Prostate gland (tissue), 2 donors: Measurements from ENCODE around the gene ELOVL3. TPM values are rescaled to one million over a fixed set of nuclear protein-coding genes. Genes with fewer than 3 reads are reported as not detected.

ENCODE experiments used
- DNase-seq: peaks from one replicate; pipeline ENCODE4 v3.0.0-alpha.2; 2019; ENCODE audit warnings: low spot score
- H3K27ac ChIP-seq, 2 donors: fragments of 200-600 bp; sonication (generic); 2 replicates each; pipeline ENCODE4 v1.5.1; 2017 to 2019
- H3K27me3 ChIP-seq: fragments of 200-600 bp; sonication (generic); replicated peaks from 2 replicates; pipeline ENCODE4 v1.5.1; 2019; ENCODE audit not compliant: insufficient read depth
- H3K36me3 ChIP-seq, 2 donors: fragments of 200-600 bp; sonication (generic); 1 replicate in 1 of 2; 2 replicates in 1 of 2; pipeline versions ENCODE4 v1.5.1 to v1.8.1; 2017 to 2019
- H3K4me1 ChIP-seq: fragments of 200-600 bp; sonication (generic); replicated peaks from 2 replicates; pipeline ENCODE4 v1.5.1; 2019
- H3K4me3 ChIP-seq, 2 donors: fragments of 200-600 bp; sonication (generic); 2 replicates each; pipeline ENCODE4 v1.5.1; 2017 to 2019
- H3K9me3 ChIP-seq: fragments of 200-600 bp; sonication (generic); 2 replicates; pipeline ENCODE4 v1.5.1; 2017
- POLR2A ChIP-seq: fragments of 450-650 bp; IDR thresholded peaks from one replicate; pipeline ENCODE4 v1.6.1; 2016; ENCODE audit warnings: antibody characterized with exemption, mild to moderate bottlenecking
- POLR2AphosphoS5 ChIP-seq: sonication (generic); formaldehyde crosslinking; IDR thresholded peaks from one replicate; pipeline ENCODE4 v1.6.1; 2017; ENCODE audit warnings: antibody characterized with exemption
- WGBS: methylation state at CpG from one replicate; pipeline ENCODE4 v1.1.5; 2018; 5-methylcytosine and 5-hydroxymethylcytosine counted together
- intact Hi-C: fragments of 100-400 bp; cut with DNase I; formaldehyde crosslinking; loops from one replicate; pipeline ENCODE4 v1.14.2; 2022
- total RNA-seq, 2 donors: library from RNA; depleted of rRNA; stranded (reverse); fragments of >200 nt; gene quantifications; one replicate each; pipeline ENCODE4 v1.1.0, GENCODE V29; 2016
- TF ChIP-seq, protein P1 (sequence below), 4 experiments: fragments of 200-600 bp in 2 of 4; fragments of 450-650 bp in 2 of 4; sonication (generic) in 2 of 4; IDR thresholded peaks; 1 replicate in 3 of 4; 2 replicates in 1 of 4; pipeline ENCODE4 v1.5.1; 2016 to 2019; ENCODE audit warnings: antibody characterized with exemption in 4 of 4, mild to moderate bottlenecking in 2 of 4, moderate library complexity in 2 of 4

Gene ELOVL3
- total RNA-seq, 2 donors from 2014 or later = 4.4 TPM; not detected in 1

DNA sequence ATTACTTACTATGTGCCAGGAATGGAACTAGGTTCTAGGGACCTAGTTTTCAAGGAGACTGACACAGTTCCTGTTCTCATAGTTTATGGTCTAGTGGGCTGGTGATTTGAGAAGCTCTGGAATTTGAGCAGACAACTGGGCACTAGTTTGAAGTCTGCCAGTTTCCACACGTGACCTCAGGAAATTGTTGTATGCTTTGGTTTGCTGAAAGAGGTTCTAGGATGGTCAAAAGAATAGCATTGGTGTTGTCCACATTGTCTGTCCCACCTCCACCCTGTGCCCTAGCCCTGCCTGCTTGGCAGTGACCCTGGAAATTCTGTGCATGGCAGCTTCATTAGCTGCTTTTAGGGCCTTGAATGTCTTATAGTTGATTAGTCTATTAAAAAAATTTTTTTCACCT is 48.0 kb downstream of the ELOVL3 start:
- no peaks in the 10 kb centered on the region for H3K9me3 ChIP-seq
- intact Hi-C loops = no loop called here
- DNase-seq = no peak
- WGBS = 88% methylated on average over 1 of the region's 1 CpG
- H3K27ac ChIP-seq = no peak overlapping the region
- H3K27me3 ChIP-seq = no peaks in the 10 kb centered on the region
- TF ChIP-seq, protein P1, sequence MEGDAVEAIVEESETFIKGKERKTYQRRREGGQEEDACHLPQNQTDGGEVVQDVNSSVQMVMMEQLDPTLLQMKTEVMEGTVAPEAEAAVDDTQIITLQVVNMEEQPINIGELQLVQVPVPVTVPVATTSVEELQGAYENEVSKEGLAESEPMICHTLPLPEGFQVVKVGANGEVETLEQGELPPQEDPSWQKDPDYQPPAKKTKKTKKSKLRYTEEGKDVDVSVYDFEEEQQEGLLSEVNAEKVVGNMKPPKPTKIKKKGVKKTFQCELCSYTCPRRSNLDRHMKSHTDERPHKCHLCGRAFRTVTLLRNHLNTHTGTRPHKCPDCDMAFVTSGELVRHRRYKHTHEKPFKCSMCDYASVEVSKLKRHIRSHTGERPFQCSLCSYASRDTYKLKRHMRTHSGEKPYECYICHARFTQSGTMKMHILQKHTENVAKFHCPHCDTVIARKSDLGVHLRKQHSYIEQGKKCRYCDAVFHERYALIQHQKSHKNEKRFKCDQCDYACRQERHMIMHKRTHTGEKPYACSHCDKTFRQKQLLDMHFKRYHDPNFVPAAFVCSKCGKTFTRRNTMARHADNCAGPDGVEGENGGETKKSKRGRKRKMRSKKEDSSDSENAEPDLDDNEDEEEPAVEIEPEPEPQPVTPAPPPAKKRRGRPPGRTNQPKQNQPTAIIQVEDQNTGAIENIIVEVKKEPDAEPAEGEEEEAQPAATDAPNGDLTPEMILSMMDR (IDR thresholded peaks at IDR 0.05) = no peak
- TF ChIP-seq POLR2AphosphoS5 (no peak), POLR2A (no peak)
- no peak overlapping the region for H3K4me3 ChIP-seq
- no peaks in the 10 kb centered on the region for H3K36me3 ChIP-seq
- no peaks in the 10 kb centered on the region for H3K4me1 ChIP-seq

DNA sequence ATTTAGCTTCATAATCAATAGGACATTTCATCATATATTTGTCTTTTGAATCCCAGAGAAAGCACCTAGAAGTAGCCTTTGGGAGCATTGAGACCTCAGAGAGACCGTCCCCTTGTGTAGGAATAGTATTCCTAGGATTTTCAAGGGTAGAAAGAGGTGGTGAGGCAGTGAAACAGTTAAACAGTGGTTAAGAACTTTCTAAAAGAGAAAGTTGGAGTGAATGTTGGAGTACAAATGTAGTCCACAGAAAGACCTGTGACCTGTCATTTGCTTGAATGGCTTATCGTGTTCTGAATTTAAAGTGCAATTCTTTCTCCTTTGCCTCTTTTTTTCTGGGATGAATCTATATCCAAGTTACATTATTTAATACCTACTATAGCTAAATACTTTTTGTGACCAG is 49.2 kb downstream of the ELOVL3 start:
- Histone ChIP-seq H3K36me3 (no peaks in the 10 kb centered on the region), H3K4me1 (no peaks in the 10 kb centered on the region), H3K4me3 (no peak overlapping the region), H3K9me3 (no peaks in the 10 kb centered on the region), H3K27ac (no peak overlapping the region), H3K27me3 (no peaks in the 10 kb centered on the region)
- intact Hi-C loops = no loop called here
- TF ChIP-seq, protein P1 (IDR thresholded peaks at IDR 0.05) = no peak
- TF ChIP-seq POLR2AphosphoS5 = no peak
- no peak for TF ChIP-seq POLR2A
- DNase-seq = no peak
- WGBS = 84% methylated on average over 2 of the region's 2 CpGs

DNA sequence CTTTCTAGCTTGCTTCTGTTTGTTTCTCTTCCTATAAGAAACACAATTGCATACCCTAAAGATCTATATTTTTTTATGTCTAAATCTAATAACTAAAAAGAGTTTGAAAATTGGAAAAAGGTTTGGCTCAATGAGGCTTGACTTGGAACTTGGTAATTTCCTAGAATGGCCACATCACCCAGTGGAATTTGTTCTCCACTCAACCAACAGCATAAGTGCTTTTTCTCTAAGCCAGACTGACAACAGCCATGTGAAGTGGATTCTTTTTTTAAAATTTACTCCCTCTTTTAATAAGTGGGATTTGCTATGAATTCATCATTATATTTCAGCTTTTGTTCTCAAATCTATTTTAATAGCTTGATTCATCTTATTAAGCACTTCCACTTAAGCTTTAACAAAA is 53.0 kb downstream of the ELOVL3 start:
- Histone ChIP-seq H3K27me3 (no peaks in the 10 kb centered on the region), H3K36me3 (no peaks in the 10 kb centered on the region), H3K9me3 (no peaks in the 10 kb centered on the region), H3K27ac (no peak overlapping the region), H3K4me1 (no peaks in the 10 kb centered on the region), H3K4me3 (no peak overlapping the region)
- DNase-seq = no peak
- intact Hi-C loops = no loop called here
- TF ChIP-seq POLR2AphosphoS5 = no peak
- TF ChIP-seq, protein P1 (IDR thresholded peaks at IDR 0.05) = no peak
- no peak for TF ChIP-seq POLR2A

Other genes starting within 250 kb of the ELOVL3 start
- 10 to 100 TPM; 15.1 to 20.5 TPM for gene ARMH3, start 170.1 kb upstream of the ELOVL3 start, total RNA-seq
- gene HPS6, start 160.9 kb upstream of the ELOVL3 start, total RNA-seq = 10 to 100 TPM; 26.1 to 35.9 TPM
- gene LDB1, start 105.9 kb upstream of the ELOVL3 start, total RNA-seq = 10 to 100 TPM; 55.0 to 91.5 TPM
- 10 to 100 TPM; 19.8 to 24.4 TPM for gene PPRC1, start 93.3 kb upstream of the ELOVL3 start, total RNA-seq
- gene NOLC1, start 73.9 kb upstream of the ELOVL3 start, total RNA-seq = 10 to 100 TPM; 50.3 to 67.9 TPM
- gene PITX3, start 15.2 kb downstream of the ELOVL3 start, total RNA-seq = not detected
- gene GBF1, start 19.2 kb downstream of the ELOVL3 start, total RNA-seq = 10 to 100 TPM; 53.1 to 59.1 TPM
- 10 to 100 TPM; 22.5 to 40.4 TPM for gene NFKB2, start 169.4 kb downstream of the ELOVL3 start, total RNA-seq
- 10 to 100 TPM in 1 of 2 donors, 1 to 10 TPM in 1; 1.0 to 10.9 TPM for gene PSD, start 192.5 kb downstream of the ELOVL3 start, total RNA-seq
- 10 to 100 TPM; 22.2 to 36.3 TPM for gene FBXL15, start 194.5 kb downstream of the ELOVL3 start, total RNA-seq
- 10 to 100 TPM; 70.2 to 81.7 TPM for gene CUEDC2, start 206.3 kb downstream of the ELOVL3 start, total RNA-seq
- 1 to 10 TPM in 1 of 2 donors, under 1 TPM in 1; 0.85 to 3.7 TPM for gene C10orf95, start 225.2 kb downstream of the ELOVL3 start, total RNA-seq